ENCODE measurements around the gene TUBB6. TPM values are rescaled to one million over a fixed set of nuclear protein-coding genes. Genes with fewer than 3 reads are reported as not detected.

TUBB6 gene
- total and polyA plus RNA-seq, 2 of the 8 experiments (the other 6 are each of a cell fraction or from before 2014, with no cell fraction given): 126 to 223 TPM

DNA sequence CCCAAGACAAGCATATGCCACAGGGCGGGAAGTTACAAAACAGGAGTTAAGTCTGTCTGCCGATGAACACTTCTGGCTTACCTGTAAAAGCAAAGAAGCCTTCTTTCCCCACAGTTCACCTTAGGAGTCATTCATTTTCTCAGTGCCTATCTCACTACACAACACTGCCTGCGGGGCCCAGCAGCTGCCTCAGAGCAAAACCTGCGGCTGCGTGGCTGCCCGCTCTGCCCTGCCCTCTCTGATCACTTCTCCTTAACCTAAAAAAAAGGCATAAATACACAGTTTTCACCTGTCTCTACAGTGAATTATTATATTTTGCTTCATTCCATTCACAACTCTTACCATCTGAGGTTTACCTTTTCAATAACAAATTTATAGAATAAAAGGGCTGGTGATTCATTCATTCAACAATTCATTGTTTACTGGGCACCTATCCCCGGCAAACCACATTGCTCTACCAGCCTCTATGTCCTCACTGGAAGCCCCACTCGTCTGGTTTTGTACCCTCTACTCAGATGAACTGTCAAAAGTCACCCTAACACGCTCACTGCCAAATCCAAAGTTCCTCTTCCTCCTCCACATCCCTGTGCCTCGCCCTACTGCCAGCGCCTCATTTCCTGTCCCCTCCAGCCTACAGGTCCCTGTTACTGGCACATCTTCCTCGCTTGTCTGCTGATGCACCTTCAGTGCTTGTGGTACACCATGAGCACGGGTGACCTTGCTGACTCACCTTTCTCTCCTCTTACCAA is 37.6 kb downstream of the TUBB6 start:
- no peak for FAIRE-seq
- H3K9ac ChIP-seq (replicated peaks in 1 of 4; ENCODE audit: extremely low read depth in 1 of 4, low read depth in 3 of 4, low read length in 3 of 4): no peak overlapping the region
- no peak overlapping the region for H3K56ac ChIP-seq (replicated peaks; ENCODE audit: insufficient read length, low read depth, low read length)
- H2BK120ac ChIP-seq (replicated peaks; ENCODE audit: low read depth, low read length): no peak overlapping the region
- no peaks in the 10 kb centered on the region for H3K27me3 ChIP-seq (replicated peaks in 1 of 4; ENCODE audit: control insufficient read depth in 3 of 4, extremely low read depth in 1 of 4, insufficient read depth in 3 of 4, low read length in 3 of 4)
- DNase-seq (ENCODE audit: low read depth in 1 of 2, low spot score in 2 of 2): no peak
- POLR2A ChIA-PET (ENCODE audit: partially characterized antibody): interaction anchor here (1.1 to 1.3 kb wide), 2 partner anchors 12 to 17 kb away, joined by 3 read pairs; no protein-coding TSS in a partner anchor
- no peaks in the 10 kb centered on the region for H3K4me1 ChIP-seq (replicated peaks in 1 of 4; ENCODE audit: control insufficient read depth in 3 of 4, insufficient read depth in 4 of 4, low read length in 3 of 4)
- no peak overlapping the region for H3K23ac ChIP-seq (ENCODE audit: insufficient read length)
- no peaks in the 10 kb centered on the region for H3K79me2 ChIP-seq (ENCODE audit: control insufficient read depth in 1 of 2, insufficient read depth in 2 of 2, low read length in 2 of 2)
- no peak overlapping the region for H3K4me3 ChIP-seq (ENCODE audit: extremely low read depth in 1 of 4, insufficient read depth in 2 of 4, low read depth in 3 of 4, low read length in 4 of 4)
- H3K14ac ChIP-seq (ENCODE audit: insufficient read length): no peak overlapping the region
- no peaks in the 10 kb centered on the region for H3K79me1 ChIP-seq (ENCODE audit: low read depth, low read length)
- H4K5ac ChIP-seq (ENCODE audit: insufficient read length, low read depth, low read length): no peak overlapping the region
- H2BK15ac ChIP-seq (ENCODE audit: low read length): no peak overlapping the region
- H3K36me3 ChIP-seq (ENCODE audit: control insufficient read depth in 2 of 4, insufficient read depth in 4 of 4, low read length in 3 of 4): peaks cover 12 to 57% (median 33%) of the 10 kb centered on the region in 4 experiments
- no peak overlapping the region; the same call in 1 of the 2 replicates for H3K27ac ChIP-seq (ENCODE audit: low read depth, low read length)
- H4K91ac ChIP-seq (replicated peaks; ENCODE audit: insufficient read length, low read length): no peak overlapping the region
- no peak overlapping the region for H3K4ac ChIP-seq (replicated peaks; ENCODE audit: insufficient read length, low read depth, low read length)
- no peak overlapping the region for H2BK20ac ChIP-seq (ENCODE audit: low read length)
- no peaks in the 10 kb centered on the region for H3K9me3 ChIP-seq (ENCODE audit: insufficient read depth in 2 of 2, low read depth in 1 of 2, low read length in 1 of 2)
- no peak overlapping the region for H3K18ac ChIP-seq (ENCODE audit: extremely low read depth, low read length)
- H3K23me2 ChIP-seq (ENCODE audit: low read depth, low read length): no peaks in the 10 kb centered on the region
- no peak overlapping the region for H2AK5ac ChIP-seq (ENCODE audit: low read depth, low read length)
- WGBS, 2 experiments (ENCODE audit: extremely low coverage in 1 of 2, insufficient coverage in 1 of 2, insufficient read length in 1 of 2, insufficient replicate concordance in 2 of 2, low coverage in 1 of 2, low lambda C conversion rate in 2 of 2, missing lambda C conversion rate in 1 of 2): 94% methylated on average over 13 of the region's 13 CpGs; no CpG with 5 or more reads in 1 of the 2 experiments
- no peak overlapping the region for H2BK12ac ChIP-seq (ENCODE audit: low read depth, low read length)
- no peak overlapping the region for H3K4me2 ChIP-seq (ENCODE audit: insufficient read depth in 1 of 2, low read depth in 2 of 2, low read length in 2 of 2)
- H2AFZ ChIP-seq (ENCODE audit: low read length): no peak overlapping the region
- no peak overlapping the region for H4K8ac ChIP-seq (ENCODE audit: extremely low read depth, insufficient read depth, low read length)
- H4K20me1 ChIP-seq (replicated peaks in 1 of 2; ENCODE audit: control insufficient read depth in 1 of 2, insufficient read depth in 2 of 2, low read length in 2 of 2): no peaks in the 10 kb centered on the region
- no peak overlapping the region for H2BK5ac ChIP-seq (ENCODE audit: low read depth, low read length)
- CTCF ChIA-PET (ENCODE audit: partially characterized antibody): interaction anchor here (0.7 to 5.0 kb wide), 3 partner anchors 8 to 36 kb away, joined by 3 to 27 read pairs (median 3); no protein-coding TSS in a partner anchor
- TF ChIP-seq SAP30 (IDR thresholded peaks at IDR 0.05; ENCODE audit: insufficient read depth, insufficient replicate concordance, low read length): no peak
- TF ChIP-seq TAF1 (IDR thresholded peaks at IDR 0.05; ENCODE audit: low read depth, low read length): no peak
- TF ChIP-seq POLR2AphosphoS5 (IDR thresholded peaks at IDR 0.05; ENCODE audit: low read depth, low read length): no peak
- no peak for TF ChIP-seq BRCA1 (IDR thresholded peaks at IDR 0.05; ENCODE audit: low read depth, low read length)
- no peak for TF ChIP-seq SP4 (IDR thresholded peaks at IDR 0.05; ENCODE audit: low read length)

Data from H1 (cell line).